Lower leg skin (tissue), 4 donors: ENCODE results near the gene ZMIZ2. TPM values are rescaled to one million over a fixed set of nuclear protein-coding genes. Genes with fewer than 3 reads are reported as not detected.

ENCODE experiments used
- DNase-seq, 2 donors: peaks; one replicate each; pipeline ENCODE4 v3.0.0-alpha.2; 2019; ENCODE audit warnings: low spot score in 2 of 2
- H3K4me3 ChIP-seq: fragments of 200-600 bp; sonication (generic); 2 replicates; pipeline ENCODE4 v1.5.1; 2017; ENCODE audit warnings: mild to moderate bottlenecking, low read depth; ENCODE audit not compliant: poor library complexity, severe bottlenecking
- POLR2A ChIP-seq, 2 donors: fragments of 450-650 bp; IDR thresholded peaks; one replicate each; pipeline ENCODE4 v1.6.1; 2016 to 2017; ENCODE audit warnings: antibody characterized with exemption in 2 of 2, mild to moderate bottlenecking in 1 of 2, moderate library complexity in 1 of 2
- WGBS, 2 donors: methylation state at CpG; one replicate each; pipeline ENCODE4 v1.1.5; 2018; 5-methylcytosine and 5-hydroxymethylcytosine counted together
- intact Hi-C: fragments of 100-400 bp; cut with DNase I; formaldehyde crosslinking; loops from one replicate; pipeline ENCODE4 v1.15.0; 2023; ENCODE audit warnings: low total_unique reads
- total RNA-seq, 4 donors: library from RNA; depleted of rRNA; stranded (reverse); fragments of >200 nt; gene quantifications; one replicate each; pipeline ENCODE4 v1.1.0, GENCODE V29; 2016
- TF ChIP-seq, protein P1 (sequence below), 3 donors: fragments of 450-650 bp; IDR thresholded peaks; one replicate each; pipeline ENCODE4 v1.5.1; 2016; ENCODE audit warnings: antibody characterized with exemption in 3 of 3, mild to moderate bottlenecking in 3 of 3, moderate library complexity in 2 of 3

ZMIZ2 gene
- total RNA-seq, 4 donors from 2014 or later: 21.1 to 36.0 (median 24.7) TPM

DNA sequence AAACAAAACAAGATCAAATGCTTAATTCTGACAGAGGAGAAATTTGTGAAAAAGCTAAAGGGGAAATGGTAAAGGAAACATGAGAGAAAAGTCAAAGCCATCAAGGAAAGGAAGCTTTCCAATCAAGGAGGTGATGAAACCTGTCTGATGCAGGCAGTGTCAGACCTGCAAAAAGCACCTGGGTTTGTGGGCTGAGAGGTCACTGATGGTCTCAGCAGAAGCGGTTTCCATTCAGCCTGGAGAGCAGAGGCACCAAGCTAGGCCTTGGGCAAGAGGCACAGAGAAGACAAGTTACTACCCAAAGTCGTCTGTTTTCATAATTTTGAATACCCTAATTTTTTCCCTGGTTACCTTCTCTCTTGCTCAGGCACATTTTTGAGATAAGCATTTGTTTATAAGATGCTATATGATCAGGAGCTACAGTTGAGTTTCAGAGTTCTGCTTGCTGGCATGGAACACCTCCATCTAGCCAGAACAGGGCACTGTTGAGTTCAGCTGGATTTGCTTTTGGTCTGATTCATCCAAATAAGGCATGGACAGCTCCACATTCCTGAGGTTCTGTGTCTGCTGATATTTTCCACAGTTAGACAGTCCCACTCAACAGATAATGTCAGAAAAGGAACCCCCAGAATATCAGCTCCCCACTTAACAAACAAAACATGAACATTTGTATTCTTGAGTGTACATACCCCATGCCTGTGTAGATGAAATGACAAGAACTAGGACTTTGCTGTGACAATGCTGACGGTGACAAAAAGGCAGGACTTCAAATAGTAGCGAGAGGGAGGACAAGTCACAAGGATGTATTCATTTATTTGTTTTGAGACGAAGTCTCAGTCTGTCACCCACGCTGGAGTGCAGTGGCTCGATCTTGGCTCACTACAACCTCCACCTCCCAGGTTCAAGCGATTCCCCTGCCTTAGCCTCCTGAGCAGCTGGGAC lies 42.9 kb downstream of the ZMIZ2 start:
- 87 to 88% methylated on average over 8 of the region's 8 CpGs for WGBS, 2 donors
- H3K4me3 ChIP-seq: no peak overlapping the region
- TF ChIP-seq, protein P1, sequence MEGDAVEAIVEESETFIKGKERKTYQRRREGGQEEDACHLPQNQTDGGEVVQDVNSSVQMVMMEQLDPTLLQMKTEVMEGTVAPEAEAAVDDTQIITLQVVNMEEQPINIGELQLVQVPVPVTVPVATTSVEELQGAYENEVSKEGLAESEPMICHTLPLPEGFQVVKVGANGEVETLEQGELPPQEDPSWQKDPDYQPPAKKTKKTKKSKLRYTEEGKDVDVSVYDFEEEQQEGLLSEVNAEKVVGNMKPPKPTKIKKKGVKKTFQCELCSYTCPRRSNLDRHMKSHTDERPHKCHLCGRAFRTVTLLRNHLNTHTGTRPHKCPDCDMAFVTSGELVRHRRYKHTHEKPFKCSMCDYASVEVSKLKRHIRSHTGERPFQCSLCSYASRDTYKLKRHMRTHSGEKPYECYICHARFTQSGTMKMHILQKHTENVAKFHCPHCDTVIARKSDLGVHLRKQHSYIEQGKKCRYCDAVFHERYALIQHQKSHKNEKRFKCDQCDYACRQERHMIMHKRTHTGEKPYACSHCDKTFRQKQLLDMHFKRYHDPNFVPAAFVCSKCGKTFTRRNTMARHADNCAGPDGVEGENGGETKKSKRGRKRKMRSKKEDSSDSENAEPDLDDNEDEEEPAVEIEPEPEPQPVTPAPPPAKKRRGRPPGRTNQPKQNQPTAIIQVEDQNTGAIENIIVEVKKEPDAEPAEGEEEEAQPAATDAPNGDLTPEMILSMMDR (IDR thresholded peaks at IDR 0.05): no peak
- no peak for TF ChIP-seq POLR2A (IDR thresholded peaks at IDR 0.05)
- intact Hi-C loops: no loop called here
- DNase-seq: no peak

DNA sequence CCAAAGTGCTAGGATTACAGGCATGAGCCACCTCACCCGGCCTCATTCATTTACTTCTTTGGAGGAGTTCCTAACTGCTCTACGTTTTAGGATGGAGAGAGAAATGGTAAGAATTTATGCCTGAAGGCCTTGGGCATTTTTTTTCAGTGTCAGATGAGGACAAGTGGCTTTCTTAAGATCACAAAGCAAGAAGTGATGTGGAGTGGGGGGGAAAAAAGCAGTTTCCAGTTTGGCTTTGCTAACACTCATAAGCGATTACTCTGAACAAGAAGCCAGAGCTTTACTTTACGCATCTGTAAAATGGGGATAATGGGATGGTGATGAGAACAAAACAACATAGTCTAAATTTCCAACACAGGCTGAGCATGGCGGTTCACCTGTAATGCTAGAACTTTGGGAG lies 45.3 kb downstream of the ZMIZ2 start:
- TF ChIP-seq, protein P1 (IDR thresholded peaks at IDR 0.05): no peak
- no peak for TF ChIP-seq POLR2A (IDR thresholded peaks at IDR 0.05)
- DNase-seq: no peak
- H3K4me3 ChIP-seq: no peak overlapping the region
- WGBS, 2 donors: 65 to 68% methylated on average over 5 of the region's 5 CpGs
- intact Hi-C loops: no loop called here

DNA sequence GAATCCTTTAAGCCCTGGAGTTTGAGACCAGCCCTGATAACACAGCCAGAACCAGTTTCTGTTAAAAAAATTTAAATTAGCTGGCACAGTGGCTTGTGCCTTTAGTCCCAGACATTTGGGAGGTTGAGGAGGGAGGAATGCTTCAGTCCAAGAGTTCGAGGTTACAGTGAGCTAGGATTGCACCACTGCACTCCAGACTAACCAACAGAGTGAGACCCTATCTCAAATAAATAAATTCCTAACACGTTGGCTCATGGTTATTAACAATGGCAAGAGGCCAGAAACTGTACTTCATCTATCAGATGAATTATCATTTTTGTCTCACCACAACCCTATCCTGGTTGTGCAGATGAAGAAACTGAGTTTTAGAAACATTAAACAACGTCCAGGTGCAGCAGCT lies 45.7 kb downstream of the ZMIZ2 start:
- H3K4me3 ChIP-seq: no peak overlapping the region

DNA sequence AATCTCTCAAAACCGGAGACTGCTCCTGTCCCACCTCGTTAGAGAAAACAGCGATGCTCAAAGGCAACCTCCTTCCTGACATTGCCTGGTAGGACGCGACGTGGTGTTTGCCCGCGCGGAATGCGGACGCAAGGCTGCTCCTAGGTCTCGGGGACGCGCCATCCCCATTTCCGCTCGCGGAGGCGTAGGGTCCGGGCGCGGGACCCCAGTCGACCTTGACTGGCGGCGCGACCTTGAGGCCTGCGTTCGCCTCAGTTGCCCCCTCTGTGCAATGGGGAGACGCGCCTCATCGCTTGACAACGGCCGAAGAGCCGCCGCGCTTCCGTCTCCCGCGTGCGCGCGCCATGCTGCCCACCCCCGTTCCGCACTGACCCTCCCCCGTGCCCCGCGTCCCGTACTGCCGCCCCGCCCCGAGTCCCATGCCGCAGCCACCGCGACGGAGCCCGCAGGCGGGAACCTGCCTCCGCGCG lies 47.4 kb downstream of the ZMIZ2 start:
- intact Hi-C loops: no loop called here
- peak overlapping the region; percentile 39 for H3K4me3 ChIP-seq
- no peak for DNase-seq
- WGBS, 2 donors: 0 to 1% methylated on average over 26 to 58 of the region's 59 CpGs
- TF ChIP-seq, protein P1 (IDR thresholded peaks at IDR 0.05): no peak
- TF ChIP-seq POLR2A (IDR thresholded peaks at IDR 0.05): no peak

More for the DNA sequence above, 45.7 kb downstream of the ZMIZ2 start:
- TF ChIP-seq POLR2A (IDR thresholded peaks at IDR 0.05): no peak
- TF ChIP-seq, protein P1 (IDR thresholded peaks at IDR 0.05): no peak
- intact Hi-C loops: no loop called here
- no peak for DNase-seq
- WGBS, 2 donors: 45 to 47% methylated on average over 3 of the region's 3 CpGs

DNA sequence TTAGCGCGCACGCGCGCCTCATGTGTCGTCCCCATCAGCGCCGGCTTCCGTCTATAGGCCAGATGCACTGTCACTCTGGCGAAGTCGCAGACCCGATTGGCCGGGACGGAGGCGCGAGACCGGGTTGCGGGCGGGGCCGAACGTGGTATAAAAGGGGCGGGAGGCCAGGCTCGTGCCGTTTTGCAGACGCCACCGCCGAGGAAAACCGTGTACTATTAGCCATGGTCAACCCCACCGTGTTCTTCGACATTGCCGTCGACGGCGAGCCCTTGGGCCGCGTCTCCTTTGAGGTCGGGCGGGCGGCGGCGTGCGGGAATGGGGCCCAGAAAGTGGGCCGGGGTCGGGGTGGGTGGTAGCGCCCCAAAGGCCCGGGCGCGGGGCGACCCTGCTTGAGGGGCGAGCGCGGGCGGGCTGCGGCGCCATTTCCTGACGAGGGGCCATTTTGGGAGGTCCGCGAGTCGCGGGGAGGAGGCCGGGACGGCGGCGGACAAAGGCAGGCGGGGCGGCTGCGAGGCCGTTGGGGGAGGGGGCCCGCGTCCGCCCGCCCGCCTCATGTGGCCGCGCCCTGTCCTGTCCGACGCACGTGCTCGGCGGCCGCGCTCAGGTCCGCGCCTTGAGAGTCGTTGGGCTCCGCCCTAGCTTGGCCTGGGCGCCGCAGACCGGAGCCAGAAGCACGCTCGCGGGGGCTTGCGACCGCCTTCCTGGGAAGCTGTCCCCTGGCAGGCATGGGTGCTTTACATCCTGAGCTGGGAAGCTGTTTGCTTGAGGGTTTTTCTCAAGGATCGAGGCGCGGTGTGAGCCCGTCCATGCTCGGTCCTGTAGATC lies 48.1 kb downstream of the ZMIZ2 start, which contains the start of gene PPIA:
PPIA (plus strand) TSS at position 178 of the 825 bp plus-strand sequence; CDS start at position 222, 44 bp downstream.
- TF ChIP-seq, protein P1 (IDR thresholded peaks at IDR 0.05): no peak
- peak in 1 of 2 donors; percentile 64 for TF ChIP-seq POLR2A (IDR thresholded peaks at IDR 0.05)
- peak within 1 kb of the TSS; percentile 89 for H3K4me3 ChIP-seq
- WGBS, 2 donors: 1% methylated on average over 52 to 53 of the region's 99 CpGs
- peak; percentile 97 to 100 for DNase-seq
- intact Hi-C loops: no loop called here
